UCSD-AML1 (cell line): ENCODE results near the gene AGAP6.
"Not testable (repeated sequence)": the region's sequence is repeated elsewhere in the genome, so short reads cannot be mapped to it uniquely, and the experiment has no call there.

ENCODE experiments used
- DNase-seq: peaks from one replicate; lab custom pipeline; 2025; ENCODE audit not compliant: unreplicated experiment; lab: John Stamatoyannopoulos, UW

Gene AGAP6

DNA sequence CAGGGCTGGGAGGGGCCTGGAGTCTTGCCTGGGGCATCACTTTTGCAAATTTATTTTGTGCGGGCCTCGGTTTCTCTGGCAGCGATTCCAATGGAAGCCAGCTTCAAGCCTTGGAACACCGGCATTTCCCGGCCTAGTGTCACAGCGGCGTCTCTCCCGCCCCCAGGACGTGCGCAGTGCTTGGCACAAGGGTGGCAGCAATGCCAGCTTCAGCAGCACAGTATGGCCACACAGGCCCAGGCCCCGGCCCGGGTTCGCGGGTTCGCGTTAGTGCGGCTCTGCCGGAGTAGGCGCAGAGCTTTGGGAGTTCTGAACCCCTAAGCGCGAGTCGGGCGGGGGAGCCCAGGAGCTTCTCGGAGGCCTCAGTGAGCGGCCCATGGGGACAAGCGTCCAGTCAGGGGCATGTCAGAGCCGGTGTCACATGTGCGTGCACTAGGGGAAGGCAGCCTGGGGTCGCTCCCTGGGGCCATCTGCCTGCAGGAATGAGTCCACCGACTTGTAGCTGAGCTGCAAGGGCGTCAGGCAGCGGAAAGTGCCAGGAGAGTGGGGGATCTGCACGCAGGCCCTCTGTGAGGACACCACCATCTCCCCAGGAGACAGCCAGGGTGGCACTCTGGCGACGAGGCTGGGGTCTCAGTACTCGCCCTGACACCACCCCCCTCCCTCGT lies 36.6 kb downstream of the AGAP6 start:
- DNase-seq: not testable (repeated sequence)

DNA sequence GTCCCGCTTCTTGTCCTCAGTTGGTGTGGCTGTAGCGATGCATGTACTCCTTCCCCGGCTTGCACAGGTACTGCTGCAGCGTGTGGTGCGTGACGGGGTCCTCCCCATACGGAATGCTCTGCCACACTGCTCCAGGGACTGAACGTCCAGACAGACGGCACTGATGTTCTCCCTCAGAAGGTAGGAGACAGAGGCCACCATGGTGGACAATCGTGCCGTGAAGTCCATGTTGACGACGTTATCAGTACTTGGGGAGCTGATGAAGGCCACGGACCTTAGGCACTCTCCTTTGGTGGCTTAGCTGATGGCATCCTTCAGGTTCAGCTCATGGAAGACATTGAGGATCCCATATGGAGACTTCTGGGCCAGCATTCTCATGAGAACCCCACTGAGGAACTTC lies 37.4 kb downstream of the AGAP6 start:
- DNase-seq: no peak

DNA sequence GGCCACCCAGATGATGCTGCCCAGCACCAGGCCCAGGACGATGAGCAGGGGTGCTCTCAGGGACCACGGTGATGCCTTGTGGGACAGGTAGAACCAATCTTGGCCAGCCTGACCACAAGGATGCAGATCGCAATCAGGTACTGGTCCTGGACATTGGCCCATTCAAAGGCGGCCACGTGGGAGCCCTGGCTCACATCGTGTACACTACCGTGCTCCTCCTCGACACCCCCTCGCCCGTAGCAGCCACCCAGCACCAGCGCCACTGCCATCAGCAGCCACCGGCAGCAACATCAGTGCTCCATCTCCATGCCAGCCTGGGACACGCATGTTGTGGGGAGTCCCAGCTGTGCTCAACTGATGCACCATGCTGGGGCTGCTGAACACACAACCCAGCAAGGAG lies 39.0 kb downstream of the AGAP6 start:
- DNase-seq: no peak

DNA sequence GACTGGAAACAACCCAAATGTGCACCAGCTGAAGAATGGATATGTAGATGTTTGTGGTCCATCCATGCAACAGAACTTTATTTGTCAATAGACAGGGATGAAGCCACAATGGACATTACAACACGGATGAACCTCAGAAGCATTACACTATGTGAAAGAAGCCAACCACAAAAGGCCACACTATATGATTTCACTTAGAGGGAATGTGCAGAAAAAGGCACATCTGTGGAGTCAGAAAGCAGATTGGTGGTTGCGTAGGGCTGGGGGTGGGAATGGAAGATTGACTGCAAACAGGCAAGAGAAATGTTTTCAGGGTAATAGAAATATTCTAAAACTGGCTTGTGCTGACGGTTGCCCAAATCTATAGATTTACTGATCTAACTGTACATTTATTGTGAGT lies 45.3 kb downstream of the AGAP6 start:
- no peak for DNase-seq

DNA sequence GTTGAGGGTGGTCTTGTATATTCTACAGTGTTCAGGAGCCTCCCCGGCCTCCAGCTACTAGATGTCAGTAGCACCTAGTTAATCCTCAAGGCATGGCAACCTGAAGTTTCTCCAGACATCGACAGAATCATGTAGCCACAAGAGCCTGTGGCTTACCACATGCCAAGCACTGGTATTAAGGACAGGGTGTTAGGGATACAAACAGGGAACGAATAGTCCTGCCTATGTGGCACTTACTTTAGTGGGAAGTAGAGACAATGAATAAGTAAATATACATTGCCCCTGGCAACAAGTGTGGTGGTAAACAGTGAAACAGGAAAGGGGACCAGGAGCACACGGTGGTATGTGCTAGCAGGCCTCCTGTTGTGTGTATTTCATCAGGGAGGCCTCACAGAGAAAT lies 47.1 kb downstream of the AGAP6 start:
- not testable (repeated sequence) for DNase-seq

DNA sequence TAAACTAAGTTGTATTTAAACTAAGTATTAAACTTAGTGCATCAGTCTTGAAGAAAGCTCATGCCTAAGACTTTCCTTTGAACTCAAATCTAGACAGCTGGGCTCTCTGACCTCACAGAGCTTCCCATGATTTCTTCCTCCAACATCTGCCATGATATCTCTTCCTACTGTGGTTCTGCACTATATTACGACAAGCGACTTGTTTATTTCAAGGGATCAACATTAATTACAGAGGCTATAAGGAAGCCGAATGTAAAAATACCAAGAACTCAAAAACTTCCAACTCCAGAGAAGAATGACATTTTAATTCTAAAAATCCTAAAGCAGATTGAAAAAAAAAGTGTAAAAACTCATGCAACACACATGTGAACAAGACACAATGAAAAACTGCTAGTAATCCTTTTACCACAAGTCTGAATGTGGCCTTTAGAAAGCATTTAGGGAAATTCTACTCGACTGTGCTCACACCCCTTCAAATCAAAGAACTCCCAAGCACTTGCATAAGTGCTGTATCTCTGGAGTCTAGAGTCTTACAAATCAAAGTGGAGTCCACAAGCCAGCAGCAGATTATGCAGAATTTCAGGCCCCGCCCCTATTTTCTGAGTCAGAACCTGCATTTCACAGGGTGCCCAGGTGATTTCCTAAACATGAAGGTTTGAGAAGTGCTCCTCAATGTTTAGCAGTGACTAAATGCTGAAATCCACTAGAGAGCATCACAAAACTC lies 56.9 kb downstream of the AGAP6 start:
- DNase-seq: no peak

DNA sequence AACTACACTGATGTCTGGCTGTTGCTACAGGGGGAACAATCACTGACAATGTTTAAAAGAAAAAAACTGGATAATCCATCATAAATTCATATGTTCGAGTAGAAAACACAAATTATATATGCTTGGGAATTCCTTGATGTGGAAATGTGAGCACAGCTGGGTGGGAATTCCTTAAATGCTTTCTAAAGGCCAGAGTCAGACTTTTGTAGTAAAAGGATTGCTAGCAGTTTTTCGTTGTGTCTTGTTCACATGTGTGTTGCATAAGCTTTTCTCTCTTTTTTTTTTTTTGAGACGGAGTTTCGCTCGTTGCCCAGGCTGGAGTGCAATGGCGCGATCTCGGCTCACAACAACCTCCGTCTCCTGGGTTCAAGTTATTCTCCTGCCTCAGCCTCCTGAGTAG lies 58.3 kb downstream of the AGAP6 start:
- DNase-seq: not testable (repeated sequence)

DNA sequence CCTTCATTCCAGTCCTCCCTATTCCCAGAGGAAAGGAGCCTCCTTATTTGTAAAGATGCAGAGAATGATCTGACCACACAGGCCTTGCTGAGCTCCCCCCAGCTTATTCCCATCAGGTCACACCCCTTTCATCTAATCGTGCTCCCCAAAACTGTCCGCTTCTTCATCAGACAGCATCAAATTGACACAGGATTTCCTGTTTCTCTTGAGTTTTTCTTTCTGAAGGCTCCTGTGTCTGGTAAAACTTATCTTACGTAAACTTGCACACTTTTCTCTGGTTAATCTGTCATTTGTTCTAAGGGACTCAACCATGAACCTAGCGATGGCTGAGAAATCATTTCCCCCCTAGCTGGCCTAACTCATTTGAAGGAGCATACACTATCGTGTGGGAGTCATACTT lies 59.4 kb downstream of the AGAP6 start:
- DNase-seq: not testable (repeated sequence)

DNA sequence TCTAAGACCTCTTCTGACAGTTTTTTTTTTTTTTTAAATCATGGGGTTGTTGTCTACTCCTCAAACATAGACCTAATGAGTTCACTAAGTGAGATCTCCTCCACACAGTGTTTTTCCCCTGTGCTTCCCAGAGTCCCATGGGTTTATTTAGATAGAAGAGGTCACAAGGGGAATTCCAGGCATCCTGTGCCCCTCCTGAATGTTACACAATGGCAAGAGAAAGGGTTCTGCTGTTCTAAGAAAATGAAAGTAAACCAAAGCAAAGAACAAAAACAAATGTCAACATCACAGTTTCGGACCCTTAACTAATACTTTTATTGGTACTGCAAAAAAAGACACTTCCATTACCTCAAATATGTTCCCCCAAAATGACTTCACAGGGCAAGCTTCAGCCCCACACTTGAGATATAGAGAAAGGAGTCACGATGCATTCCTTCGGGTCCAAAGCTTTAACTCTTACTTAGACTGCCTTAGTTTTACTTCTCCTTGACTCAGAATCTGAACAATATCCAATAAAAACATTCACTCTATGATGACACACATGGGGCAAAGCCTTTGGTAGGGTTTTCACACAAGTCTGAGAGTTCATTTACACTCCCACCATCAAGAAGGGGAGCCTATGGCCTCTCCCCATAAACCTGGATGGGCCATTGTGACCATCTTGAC lies 63.9 kb downstream of the AGAP6 start:
- not testable (repeated sequence) for DNase-seq

DNA sequence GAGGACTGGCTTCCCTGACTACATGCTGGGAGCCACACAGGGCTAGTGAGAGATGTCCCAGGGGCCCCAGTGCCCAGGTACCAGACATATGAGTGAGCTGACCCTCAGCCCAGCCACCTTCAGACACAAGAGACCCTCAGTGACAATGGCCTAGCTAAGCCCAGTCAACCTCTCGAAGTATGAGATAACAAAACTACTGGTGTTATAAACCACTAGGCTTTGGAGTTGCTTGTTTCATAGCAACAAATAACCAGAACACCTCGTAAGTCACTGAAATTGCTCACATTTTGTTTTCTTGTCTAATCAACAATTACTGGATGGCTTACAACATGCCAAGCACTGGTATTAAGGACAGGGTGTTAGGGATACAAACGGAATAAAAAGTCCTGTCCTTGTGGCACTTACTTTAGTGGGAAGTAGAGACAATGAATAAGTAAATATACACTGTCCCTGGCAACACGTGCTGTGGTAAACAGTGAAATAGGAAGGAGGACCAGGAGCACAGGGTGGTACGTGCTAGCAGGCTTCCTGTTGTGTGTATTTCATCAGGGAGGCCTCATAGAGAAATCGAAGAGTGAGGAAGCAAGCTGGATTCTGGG lies 64.7 kb downstream of the AGAP6 start:
- not testable (repeated sequence) for DNase-seq

DNA sequence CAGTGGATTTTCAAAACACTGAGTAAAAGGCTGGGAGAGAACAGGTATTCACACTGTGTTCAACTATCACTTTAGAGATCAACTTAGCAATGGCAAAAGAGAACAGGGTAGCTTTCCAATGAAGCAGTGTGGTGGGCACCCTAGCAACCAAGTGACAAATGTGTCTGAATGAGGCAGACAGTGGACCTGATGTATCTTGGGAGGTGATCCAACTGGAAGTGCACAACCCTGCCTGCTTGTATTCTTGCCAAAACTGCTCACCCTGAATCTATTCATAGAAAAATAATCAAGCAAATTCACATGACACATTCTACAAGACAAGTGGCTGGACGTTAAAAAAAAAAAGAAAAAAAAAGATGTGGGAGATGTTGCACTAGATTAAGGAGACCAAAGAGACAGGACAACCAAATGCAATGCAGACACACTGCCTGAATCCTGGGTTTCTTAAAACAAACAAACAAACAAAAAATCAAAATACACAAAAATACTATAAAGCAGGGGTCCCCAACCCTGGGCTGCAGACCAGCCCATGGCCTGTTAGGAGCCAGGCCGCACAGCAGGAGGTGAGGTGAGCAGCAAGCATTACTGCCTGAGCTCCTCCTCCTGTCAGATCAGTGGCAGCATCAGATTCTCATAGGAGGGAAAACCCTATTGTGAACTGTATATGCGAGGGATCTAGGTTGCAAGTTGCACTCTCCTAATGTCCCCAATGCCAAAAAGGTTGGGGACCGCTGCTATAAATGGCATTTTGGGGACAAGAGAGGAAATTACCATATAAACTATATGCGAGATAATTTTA lies 67.5 kb downstream of the AGAP6 start:
- DNase-seq: not testable (repeated sequence)

DNA sequence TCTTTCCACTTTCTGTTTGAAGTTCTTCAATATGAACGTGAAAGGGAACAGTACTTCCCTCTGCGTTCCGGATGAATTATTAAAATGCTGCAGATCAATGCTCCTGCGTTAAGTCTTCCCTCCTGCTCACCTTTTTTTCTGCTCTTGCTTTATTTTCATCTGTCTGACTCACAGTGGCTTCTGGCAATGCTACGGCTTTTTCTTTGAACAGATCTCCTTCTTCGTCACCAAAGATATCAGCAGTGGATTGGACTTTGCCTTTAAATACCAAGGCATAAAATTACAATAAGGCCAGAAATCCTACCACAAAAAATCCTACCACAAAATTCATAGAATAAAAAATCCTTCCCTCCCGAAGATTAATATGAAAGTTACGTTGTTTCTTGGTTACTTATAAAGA lies 68.4 kb downstream of the AGAP6 start:
- DNase-seq: not testable (repeated sequence)

DNA sequence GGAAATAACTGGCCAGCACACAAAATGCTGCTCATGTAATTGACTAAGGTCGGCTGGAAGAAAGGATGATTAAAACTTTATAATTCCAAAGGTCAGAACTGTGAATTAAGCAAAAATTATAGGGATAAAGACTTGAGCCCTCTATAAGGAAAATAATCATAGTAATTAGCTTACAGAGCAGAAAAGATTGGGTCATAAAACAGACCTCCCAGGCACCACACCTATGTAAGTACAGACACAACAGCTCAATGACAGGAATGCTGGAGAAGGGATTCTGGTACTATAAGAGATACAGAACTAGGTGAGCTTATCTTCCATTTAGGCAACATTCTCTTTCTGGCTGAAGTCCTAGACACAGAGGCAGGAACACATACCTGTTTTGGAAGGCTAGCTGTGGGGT lies 70.5 kb downstream of the AGAP6 start:
- DNase-seq: not testable (repeated sequence)

DNA sequence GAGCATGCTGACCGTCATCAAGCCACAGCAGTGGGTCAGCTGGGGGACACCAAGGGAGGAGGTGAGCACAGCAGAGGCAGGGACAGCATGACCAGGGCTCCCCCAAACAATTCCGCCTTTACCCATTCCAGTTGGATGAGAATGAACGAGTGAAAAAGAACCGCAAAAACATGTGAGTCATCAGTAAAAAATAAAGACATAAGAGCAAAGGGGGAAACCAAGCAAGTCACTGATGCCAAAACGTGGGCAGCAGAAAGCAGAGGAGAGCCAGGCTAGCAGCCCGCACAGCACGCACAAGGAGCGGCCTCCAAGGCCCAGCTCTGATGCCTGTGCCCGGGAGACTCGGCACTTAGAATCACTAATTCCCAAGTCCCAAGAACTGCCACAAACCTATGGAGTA lies 71.7 kb downstream of the AGAP6 start:
- not testable (repeated sequence) for DNase-seq
